Calu3 (cell line): ENCODE data around the gene SLC38A9. TPM values are rescaled to one million over a fixed set of nuclear protein-coding genes. Genes with fewer than 3 reads are reported as not detected.

Source experiments
- BruUV-seq: library from RNA; stranded (reverse); fragments of 400-500 nt; replicated peaks from 2 replicates; lab custom pipeline; 2021; lab: Mats Ljungman, UMichigan
- CTCF ChIA-PET: fragments of 300-600 bp; sonication (Branson Sonifier 250); formaldehyde crosslinking; loops from one replicate; lab custom pipeline; 2022; ENCODE audit warnings: antibody characterized with exemption; lab: Charles Lee
- DNase-seq: peaks from one replicate; pipeline ENCODE4 v3.0.0; 2022
- H3K27ac Mint-ChIP-seq: one replicate; pipeline ENCODE4 v1.8.0; 2022; ENCODE audit warnings: mixed read lengths; ENCODE audit not compliant: unreplicated experiment
- H3K27me3 Mint-ChIP-seq: one replicate; pipeline ENCODE4 v1.8.0; 2022; ENCODE audit warnings: mixed read lengths; ENCODE audit not compliant: unreplicated experiment
- H3K36me3 Mint-ChIP-seq: one replicate; pipeline ENCODE4 v1.8.0; 2022; ENCODE audit warnings: mild to moderate bottlenecking, moderate library complexity, mixed read lengths; ENCODE audit not compliant: insufficient read depth, unreplicated experiment
- H3K4me1 Mint-ChIP-seq: one replicate; pipeline ENCODE4 v1.8.0; 2022; ENCODE audit warnings: mild to moderate bottlenecking, low read depth, mixed read lengths; ENCODE audit not compliant: unreplicated experiment
- H3K4me3 Mint-ChIP-seq: one replicate; pipeline ENCODE4 v1.8.0; 2022; ENCODE audit warnings: mild to moderate bottlenecking, low read depth, moderate library complexity, mixed read lengths; ENCODE audit not compliant: unreplicated experiment
- H3K9me3 Mint-ChIP-seq: one replicate; pipeline ENCODE4 v1.8.0; 2022; ENCODE audit warnings: low read depth, mixed read lengths; ENCODE audit not compliant: unreplicated experiment
- intact Hi-C: fragments of 100-400 bp; cut with micrococcal nuclease; formaldehyde crosslinking; loops from one replicate; pipeline ENCODE4 v1.10.0; 2022; ENCODE audit not compliant: unreplicated experiment
- total RNA-seq: library from RNA; stranded (reverse); gene quantifications from 2 replicates; pipeline ENCODE4 v1.2.3, GENCODE V29; 2022
- TF ChIP-seq, protein P1 (sequence below): fragments of 200-600 bp; IDR thresholded peaks from one replicate; pipeline ENCODE4 v1.8.0; 2022; ENCODE audit warnings: antibody characterized with exemption; ENCODE audit not compliant: unreplicated experiment

SLC38A9 gene
- total RNA-seq, 1 experiment from 2014 or later = 30.5 TPM

DNA sequence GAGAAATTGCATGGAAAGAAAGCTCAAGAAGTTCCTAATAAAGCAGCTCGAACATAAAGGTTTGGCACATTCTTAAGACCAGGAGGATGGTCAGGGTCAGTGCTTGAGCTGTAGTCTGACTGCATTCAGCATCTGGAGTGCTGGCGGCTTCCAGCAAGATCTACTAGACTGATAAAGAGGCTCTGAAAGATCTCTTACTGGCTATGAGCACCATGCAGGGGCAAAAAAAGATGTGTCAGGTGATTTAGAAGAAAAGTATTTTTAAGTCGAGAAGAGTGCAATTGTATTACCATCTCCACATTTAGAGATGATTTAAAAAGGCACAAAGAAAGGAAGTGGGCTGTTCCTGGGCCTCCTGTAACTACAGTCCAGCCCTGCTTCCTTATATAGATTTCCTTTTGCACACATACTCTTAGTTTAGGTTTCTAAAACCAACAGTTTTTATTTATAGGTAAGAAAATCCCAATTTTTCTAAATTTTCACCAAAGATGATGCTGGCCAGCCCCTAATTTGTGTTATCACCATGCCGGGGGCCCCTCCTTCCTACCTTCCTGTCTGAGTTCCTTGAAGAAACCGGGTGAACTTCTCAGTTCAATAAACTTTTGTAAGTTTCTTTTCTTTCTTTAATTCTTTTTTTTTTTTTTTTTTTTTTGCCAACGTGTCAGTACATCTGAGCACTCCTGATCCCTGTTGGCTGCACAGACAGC, 111.5 kb downstream of the SLC38A9 start:
- CTCF ChIA-PET = interaction anchor here (0.5 to 0.6 kb wide), 2 partner anchors 8 to 244 kb away, joined by 3 to 5 read pairs; no protein-coding TSS in a partner anchor
- no peak for DNase-seq
- intact Hi-C loops = no loop called here
- peak overlapping the region; percentile 58 for H3K4me3 Mint-ChIP-seq
- H3K4me1 Mint-ChIP-seq = peaks cover 63% of the 10 kb centered on the region
- BruUV-seq = no TSS peak
- no peaks in the 10 kb centered on the region for H3K27me3 Mint-ChIP-seq
- H3K9me3 Mint-ChIP-seq = no peaks in the 10 kb centered on the region
- no peaks in the 10 kb centered on the region for H3K36me3 Mint-ChIP-seq
- H3K27ac Mint-ChIP-seq = peak overlapping the region; percentile 78
- TF ChIP-seq, protein P1, sequence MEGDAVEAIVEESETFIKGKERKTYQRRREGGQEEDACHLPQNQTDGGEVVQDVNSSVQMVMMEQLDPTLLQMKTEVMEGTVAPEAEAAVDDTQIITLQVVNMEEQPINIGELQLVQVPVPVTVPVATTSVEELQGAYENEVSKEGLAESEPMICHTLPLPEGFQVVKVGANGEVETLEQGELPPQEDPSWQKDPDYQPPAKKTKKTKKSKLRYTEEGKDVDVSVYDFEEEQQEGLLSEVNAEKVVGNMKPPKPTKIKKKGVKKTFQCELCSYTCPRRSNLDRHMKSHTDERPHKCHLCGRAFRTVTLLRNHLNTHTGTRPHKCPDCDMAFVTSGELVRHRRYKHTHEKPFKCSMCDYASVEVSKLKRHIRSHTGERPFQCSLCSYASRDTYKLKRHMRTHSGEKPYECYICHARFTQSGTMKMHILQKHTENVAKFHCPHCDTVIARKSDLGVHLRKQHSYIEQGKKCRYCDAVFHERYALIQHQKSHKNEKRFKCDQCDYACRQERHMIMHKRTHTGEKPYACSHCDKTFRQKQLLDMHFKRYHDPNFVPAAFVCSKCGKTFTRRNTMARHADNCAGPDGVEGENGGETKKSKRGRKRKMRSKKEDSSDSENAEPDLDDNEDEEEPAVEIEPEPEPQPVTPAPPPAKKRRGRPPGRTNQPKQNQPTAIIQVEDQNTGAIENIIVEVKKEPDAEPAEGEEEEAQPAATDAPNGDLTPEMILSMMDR = no peak

DNA sequence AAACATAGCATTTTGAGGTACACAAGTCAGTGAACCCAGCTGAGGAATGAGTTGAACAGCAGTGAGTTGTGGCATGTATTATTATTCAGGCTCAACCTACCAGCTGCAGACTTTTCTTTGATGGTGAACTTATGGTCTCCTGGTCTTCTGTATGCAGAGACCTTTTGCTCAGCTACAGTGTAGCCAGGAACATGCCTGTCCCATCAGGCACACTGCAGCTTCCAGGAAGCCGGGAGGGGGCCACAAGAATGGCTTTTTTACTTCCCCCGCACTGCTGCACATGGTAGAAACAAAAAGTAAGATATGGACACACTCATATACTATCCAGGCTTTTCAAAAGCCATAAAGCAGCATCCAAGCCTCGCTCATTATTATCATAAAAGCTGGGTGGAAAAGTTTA, 112.0 kb downstream of the SLC38A9 start:
- H3K9me3 Mint-ChIP-seq = no peaks in the 10 kb centered on the region
- H3K4me3 Mint-ChIP-seq = peak overlapping the region; percentile 58
- TF ChIP-seq, protein P1 = no peak
- no TSS peak for BruUV-seq
- peak overlapping the region; percentile 78 for H3K27ac Mint-ChIP-seq
- H3K4me1 Mint-ChIP-seq = peaks cover 63% of the 10 kb centered on the region
- intact Hi-C loops = no loop called here
- no peaks in the 10 kb centered on the region for H3K27me3 Mint-ChIP-seq
- no peaks in the 10 kb centered on the region for H3K36me3 Mint-ChIP-seq
- DNase-seq = no peak
- CTCF ChIA-PET = interaction anchor here (0.5 kb wide), 1 partner anchor 8 kb away, joined by 5 read pairs; no protein-coding TSS in a partner anchor

DNA sequence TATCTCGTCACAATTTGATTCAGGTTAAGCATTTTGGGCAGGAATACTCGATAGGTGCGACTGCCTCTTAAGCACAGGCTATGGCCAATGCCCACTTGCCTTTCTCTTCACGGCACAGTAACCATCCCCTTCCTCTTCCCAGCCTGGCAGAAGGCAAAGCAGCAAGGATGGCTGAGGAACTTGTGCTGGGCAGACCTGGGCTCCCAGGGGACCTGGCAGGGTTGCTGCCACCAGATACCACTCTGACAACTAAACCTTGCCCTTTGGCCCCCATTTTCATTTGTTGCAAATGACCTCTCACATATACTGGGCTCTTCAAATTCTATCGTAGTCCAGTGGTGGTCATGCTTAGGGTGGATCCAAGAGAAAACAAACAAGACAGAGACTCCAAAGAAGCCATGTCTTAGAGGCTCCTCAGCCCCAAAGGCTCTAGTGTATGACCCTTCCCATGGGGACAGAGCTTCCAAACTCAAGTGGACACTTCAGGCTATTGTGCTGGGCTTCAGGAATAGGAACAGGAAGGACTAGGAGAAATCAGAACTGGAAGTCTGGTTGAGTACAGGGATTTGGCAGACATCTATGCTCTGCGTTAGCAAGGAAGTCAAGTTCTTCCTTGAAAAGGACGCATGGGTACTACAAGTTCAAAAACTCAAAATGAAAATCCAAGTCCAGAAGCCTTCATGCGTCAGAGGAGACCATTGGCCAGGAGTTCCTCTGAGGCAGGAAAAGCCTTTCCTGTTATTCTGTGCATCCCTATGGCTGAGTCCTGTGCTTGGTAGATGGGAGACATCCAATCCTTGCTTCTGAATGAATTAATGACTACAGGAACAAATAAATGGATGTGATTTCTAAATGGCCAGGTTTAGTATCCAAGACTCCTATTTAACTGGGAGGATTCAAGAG, 112.7 kb downstream of the SLC38A9 start:
- no peaks in the 10 kb centered on the region for H3K27me3 Mint-ChIP-seq
- no TSS peak for BruUV-seq
- DNase-seq = no peak
- H3K27ac Mint-ChIP-seq = no peak overlapping the region
- H3K36me3 Mint-ChIP-seq = no peaks in the 10 kb centered on the region
- H3K4me1 Mint-ChIP-seq = peaks cover 58% of the 10 kb centered on the region
- no peak overlapping the region for H3K4me3 Mint-ChIP-seq
- peaks cover 2% of the 10 kb centered on the region for H3K9me3 Mint-ChIP-seq
- intact Hi-C loops = no loop called here
- TF ChIP-seq, protein P1 = no peak
- CTCF ChIA-PET = no interaction called here
